ENCODE data around the gene FAM83B. TPM values are rescaled to one million over a fixed set of nuclear protein-coding genes. Genes with fewer than 3 reads are reported as not detected.
"Not testable (repeated sequence)": the region's sequence is repeated elsewhere in the genome, so short reads cannot be mapped to it uniquely, and the experiment has no call there.

FAM83B gene, protein sequence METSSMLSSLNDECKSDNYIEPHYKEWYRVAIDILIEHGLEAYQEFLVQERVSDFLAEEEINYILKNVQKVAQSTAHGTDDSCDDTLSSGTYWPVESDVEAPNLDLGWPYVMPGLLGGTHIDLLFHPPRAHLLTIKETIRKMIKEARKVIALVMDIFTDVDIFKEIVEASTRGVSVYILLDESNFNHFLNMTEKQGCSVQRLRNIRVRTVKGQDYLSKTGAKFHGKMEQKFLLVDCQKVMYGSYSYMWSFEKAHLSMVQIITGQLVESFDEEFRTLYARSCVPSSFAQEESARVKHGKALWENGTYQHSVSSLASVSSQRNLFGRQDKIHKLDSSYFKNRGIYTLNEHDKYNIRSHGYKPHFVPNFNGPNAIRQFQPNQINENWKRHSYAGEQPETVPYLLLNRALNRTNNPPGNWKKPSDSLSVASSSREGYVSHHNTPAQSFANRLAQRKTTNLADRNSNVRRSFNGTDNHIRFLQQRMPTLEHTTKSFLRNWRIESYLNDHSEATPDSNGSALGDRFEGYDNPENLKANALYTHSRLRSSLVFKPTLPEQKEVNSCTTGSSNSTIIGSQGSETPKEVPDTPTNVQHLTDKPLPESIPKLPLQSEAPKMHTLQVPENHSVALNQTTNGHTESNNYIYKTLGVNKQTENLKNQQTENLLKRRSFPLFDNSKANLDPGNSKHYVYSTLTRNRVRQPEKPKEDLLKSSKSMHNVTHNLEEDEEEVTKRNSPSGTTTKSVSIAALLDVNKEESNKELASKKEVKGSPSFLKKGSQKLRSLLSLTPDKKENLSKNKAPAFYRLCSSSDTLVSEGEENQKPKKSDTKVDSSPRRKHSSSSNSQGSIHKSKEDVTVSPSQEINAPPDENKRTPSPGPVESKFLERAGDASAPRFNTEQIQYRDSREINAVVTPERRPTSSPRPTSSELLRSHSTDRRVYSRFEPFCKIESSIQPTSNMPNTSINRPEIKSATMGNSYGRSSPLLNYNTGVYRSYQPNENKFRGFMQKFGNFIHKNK
- 0.43 TPM in 1 of 2 replicates, not detected in the other for total RNA-seq

DNA sequence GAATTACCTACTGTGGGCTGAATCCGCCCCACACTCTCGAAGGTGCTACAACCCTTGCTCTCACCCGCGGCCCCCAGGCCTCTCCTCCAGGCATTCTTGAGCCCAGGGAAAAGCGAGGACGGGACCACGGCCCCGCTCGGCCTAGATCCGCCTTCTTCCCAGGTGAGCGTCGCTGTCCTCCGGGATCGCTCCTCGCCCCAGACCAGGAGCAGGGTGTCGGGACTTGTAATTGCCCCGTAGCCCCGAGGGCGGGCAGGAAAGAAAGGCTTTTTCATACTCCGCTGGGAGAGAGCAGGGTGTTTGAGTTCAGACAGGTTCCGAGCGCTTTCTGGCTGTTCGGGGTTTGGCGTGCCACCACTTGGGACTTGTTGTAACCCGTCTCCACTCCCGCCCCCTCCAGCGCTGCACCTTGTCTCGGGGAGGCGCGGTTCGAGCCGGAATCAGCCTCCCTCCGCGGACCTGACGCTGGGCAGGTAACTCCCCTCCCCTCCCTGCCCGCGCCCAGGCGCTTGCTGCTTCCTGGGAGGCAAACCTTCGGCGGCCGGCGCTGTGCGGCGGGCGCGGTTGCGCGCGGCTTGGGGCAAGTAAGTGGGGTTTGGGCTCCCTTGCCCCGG, at the start of gene FAM83B:
TSS of gene FAM83B (plus strand) at position 529 of the 614 bp plus-strand sequence. CDS start 23,476 bp downstream, outside the sequence.
- peak within 1 kb of the TSS; percentile 56 for H3K4me3 ChIP-seq (ENCODE audit: low read depth, low read length)
- DNase-seq (ENCODE audit: low read depth), result no peak
- TF ChIP-seq, protein P1, sequence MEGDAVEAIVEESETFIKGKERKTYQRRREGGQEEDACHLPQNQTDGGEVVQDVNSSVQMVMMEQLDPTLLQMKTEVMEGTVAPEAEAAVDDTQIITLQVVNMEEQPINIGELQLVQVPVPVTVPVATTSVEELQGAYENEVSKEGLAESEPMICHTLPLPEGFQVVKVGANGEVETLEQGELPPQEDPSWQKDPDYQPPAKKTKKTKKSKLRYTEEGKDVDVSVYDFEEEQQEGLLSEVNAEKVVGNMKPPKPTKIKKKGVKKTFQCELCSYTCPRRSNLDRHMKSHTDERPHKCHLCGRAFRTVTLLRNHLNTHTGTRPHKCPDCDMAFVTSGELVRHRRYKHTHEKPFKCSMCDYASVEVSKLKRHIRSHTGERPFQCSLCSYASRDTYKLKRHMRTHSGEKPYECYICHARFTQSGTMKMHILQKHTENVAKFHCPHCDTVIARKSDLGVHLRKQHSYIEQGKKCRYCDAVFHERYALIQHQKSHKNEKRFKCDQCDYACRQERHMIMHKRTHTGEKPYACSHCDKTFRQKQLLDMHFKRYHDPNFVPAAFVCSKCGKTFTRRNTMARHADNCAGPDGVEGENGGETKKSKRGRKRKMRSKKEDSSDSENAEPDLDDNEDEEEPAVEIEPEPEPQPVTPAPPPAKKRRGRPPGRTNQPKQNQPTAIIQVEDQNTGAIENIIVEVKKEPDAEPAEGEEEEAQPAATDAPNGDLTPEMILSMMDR (IDR thresholded peaks at IDR 0.05; ENCODE audit: insufficient read depth, low read depth, low read length), result no peak

DNA sequence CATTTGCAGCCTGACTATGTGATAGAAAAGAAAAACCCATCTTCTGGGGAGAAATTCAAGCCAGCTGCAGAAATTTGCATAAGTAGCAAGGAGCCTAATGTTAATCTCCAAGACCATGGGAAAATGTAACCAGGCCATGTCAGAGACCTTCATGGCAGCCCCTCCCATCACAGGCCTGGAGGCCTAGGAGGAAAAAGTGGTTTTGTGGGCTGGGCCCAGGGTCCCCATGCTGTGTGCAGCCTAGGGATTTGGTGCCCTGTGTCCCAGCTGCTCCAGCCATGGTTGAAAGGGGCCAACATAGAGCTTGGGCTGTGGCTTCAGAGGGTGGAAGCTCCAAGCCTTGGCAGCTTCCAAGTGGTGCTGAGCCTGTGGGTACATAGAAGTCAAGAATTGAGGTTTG, 49.7 kb upstream of the FAM83B start:
- not testable (repeated sequence) for H3K4me3 ChIP-seq (ENCODE audit: low read depth, low read length); DNase-seq (ENCODE audit: low read depth)

DNA sequence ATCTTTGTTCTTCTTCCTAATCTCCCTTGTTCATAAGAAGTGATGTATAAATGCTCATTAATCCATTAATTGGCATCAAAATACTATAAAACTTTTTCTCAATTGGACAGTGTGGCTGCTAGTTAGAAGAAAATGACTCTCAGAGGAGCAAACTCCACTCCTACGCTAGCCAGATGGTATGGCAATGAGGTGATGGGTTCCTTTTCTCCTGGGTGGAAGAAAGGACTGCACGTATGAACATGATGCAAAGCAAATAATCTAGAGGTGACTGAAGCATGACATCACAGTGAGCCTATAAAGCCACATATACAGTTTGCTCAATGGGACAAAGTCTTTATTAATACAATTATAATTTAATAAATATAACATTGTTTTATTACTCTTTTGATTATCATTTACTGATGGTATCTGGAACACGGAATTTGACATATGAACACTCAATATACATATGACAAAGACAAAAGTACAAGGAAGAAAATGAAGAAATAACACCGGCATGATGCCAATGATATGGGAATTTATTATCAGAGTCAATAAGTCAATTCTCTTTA, 46.4 kb upstream of the FAM83B start:
- no peak for DNase-seq (ENCODE audit: low read depth)
- H3K4me3 ChIP-seq (ENCODE audit: low read depth, low read length), result no peak overlapping the region
- TF ChIP-seq, protein P1 (IDR thresholded peaks at IDR 0.05; ENCODE audit: insufficient read depth, low read depth, low read length), result no peak

DNA sequence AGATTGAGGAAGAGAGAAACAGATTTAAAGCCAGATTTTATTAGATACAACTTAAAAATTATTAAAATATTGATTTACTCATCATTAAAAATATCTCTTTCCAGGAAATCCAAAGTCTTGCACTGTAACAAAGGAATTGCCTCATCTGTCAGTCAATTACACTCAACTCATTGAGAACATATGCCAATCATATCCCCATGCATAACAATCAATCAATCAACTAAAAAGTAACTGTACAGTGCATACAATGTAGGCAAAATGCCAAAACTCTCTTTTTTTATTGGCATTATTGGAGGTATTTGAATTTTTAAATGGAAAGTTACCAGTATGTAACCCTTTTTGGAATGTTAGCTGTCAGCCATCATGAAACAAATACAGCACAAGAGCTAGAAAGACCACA, 45.3 kb upstream of the FAM83B start:
- DNase-seq (ENCODE audit: low read depth), result no peak
- TF ChIP-seq, protein P1 (IDR thresholded peaks at IDR 0.05; ENCODE audit: insufficient read depth, low read depth, low read length), result no peak
- peak overlapping the region; percentile 3 for H3K4me3 ChIP-seq (ENCODE audit: low read depth, low read length)

DNA sequence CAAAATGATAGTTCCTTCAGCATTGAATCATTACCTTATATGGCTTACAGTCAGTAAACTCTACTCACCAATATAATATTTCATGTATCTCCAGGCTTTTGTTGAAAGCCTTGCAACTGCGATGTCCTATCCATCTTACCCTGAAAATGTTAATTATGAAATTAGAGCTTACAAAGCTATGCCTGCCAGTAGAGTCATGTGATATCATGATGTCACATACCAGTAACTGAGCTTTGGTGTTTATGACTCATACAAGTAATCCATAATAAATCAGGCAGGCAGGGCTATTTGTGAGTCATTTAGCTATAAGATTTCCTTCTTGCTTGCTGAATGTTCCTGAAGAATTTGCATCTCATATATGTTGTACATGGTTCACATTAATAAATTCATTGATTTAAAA, 44.9 kb upstream of the FAM83B start:
- TF ChIP-seq, protein P1 (IDR thresholded peaks at IDR 0.05; ENCODE audit: insufficient read depth, low read depth, low read length), result no peak
- H3K4me3 ChIP-seq (ENCODE audit: low read depth, low read length), result peak overlapping the region; percentile 3
- peak; percentile 91 for DNase-seq (ENCODE audit: low read depth)

DNA sequence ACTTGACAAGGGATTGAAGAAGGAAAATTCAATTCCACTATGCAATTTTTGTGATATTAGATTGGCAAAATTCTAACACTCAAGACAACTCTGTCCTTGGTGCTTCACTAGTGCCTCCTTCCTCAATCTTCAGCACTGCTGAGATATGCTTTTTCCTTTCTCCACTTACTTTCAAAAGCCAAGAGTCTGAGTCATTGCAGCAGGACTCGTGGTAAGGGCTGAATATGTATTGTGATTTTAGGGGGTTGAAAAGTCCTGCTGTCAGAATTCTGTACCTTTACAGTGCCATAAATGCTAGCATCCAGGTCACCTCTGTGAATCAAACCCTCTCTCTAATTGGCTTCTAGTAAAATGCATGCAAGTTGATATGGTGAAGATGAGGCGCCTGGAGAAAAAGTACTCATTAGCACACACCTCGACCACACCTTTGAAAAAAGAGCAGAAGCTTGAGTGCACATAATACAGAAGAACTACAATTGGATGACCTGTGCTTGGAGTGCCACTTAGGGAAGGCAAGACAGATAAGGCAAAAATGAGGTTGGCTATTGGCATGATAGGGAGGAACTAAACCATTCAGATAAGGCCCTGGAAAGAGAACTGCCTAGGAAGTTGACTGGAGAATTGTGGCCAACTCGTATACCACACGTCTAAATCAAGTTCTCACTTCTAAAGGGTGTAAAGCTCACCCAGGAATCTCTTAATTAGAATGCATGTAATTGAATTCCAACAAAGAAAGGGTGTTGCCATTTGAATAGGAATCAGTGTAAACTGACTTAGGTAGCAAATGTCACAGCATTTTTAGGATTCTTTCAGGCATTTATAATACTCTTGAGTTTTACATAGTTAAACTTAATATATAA, 43.6 kb upstream of the FAM83B start:
- TF ChIP-seq, protein P1 (IDR thresholded peaks at IDR 0.05; ENCODE audit: insufficient read depth, low read depth, low read length), result no peak
- DNase-seq (ENCODE audit: low read depth), result peak; percentile 62
- H3K4me3 ChIP-seq (ENCODE audit: low read depth, low read length), result no peak overlapping the region
